ENCODE data around the gene PHACTR2.
"Not testable (repeated sequence)": the region's sequence is repeated elsewhere in the genome, so short reads cannot be mapped to it uniquely, and the experiment has no call there.

The PHACTR2 gene

GRCh38 chr6:143857651-143858050, 179.9 kb downstream of the PHACTR2 start:
- DNase-seq (ENCODE audit: low read depth): no peak
- no peak for TF ChIP-seq CTCF (conservative IDR thresholded peaks at IDR 0.05; ENCODE audit: low read depth, low read length)
- no peak overlapping the region for H3K4me3 ChIP-seq (ENCODE audit: low read length)

- TF ChIP-seq CTCF (conservative IDR thresholded peaks at IDR 0.05; ENCODE audit: low read depth, low read length): no peak
- no peak for DNase-seq (ENCODE audit: low read depth)
- no peak overlapping the region for H3K4me3 ChIP-seq (ENCODE audit: low read length)
These were observed 182.3 kb downstream of the PHACTR2 start for GRCh38 chr6:143859891-143860660.

- DNase-seq (ENCODE audit: low read depth): no peak
- no peak for TF ChIP-seq CTCF (conservative IDR thresholded peaks at IDR 0.05; ENCODE audit: low read depth, low read length)
- no peak overlapping the region for H3K4me3 ChIP-seq (ENCODE audit: low read length)
These were observed 186.0 kb downstream of the PHACTR2 start for GRCh38 chr6:143863771-143864170.

- DNase-seq (ENCODE audit: low read depth): no peak
- TF ChIP-seq CTCF (conservative IDR thresholded peaks at IDR 0.05; ENCODE audit: low read depth, low read length): no peak
- H3K4me3 ChIP-seq (ENCODE audit: low read length): no peak within 1 kb of the TSS
These were observed 186.5 kb downstream of the PHACTR2 start, which contains the start of gene ZC2HC1B for GRCh38 chr6:143864234-143864633. Gene ZC2HC1B, plus strand, starts transcription at chr6:143864474. Its CDS starts 66 bp downstream, at chr6:143864540.

GRCh38 chr6:143867236-143867635, 189.5 kb downstream of the PHACTR2 start:
- DNase-seq (ENCODE audit: low read depth): no peak
- no peak for TF ChIP-seq CTCF (conservative IDR thresholded peaks at IDR 0.05; ENCODE audit: low read depth, low read length)
- no peak overlapping the region for H3K4me3 ChIP-seq (ENCODE audit: low read length)

GRCh38 chr6:143868808-143869207, 191.0 kb downstream of the PHACTR2 start:
- not testable (repeated sequence) for DNase-seq (ENCODE audit: low read depth); H3K4me3 ChIP-seq (ENCODE audit: low read length)

GRCh38 chr6:143871202-143871730, 193.5 kb downstream of the PHACTR2 start:
- not testable (repeated sequence) for DNase-seq (ENCODE audit: low read depth); H3K4me3 ChIP-seq (ENCODE audit: low read length)

- no peak overlapping the region for H3K4me3 ChIP-seq (ENCODE audit: low read length)
- DNase-seq (ENCODE audit: low read depth): no peak
- TF ChIP-seq CTCF (conservative IDR thresholded peaks at IDR 0.05; ENCODE audit: low read depth, low read length): no peak
These were observed 194.4 kb downstream of the PHACTR2 start for GRCh38 chr6:143872201-143872600.

- H3K4me3 ChIP-seq (ENCODE audit: low read length); DNase-seq (ENCODE audit: low read depth): not testable (repeated sequence)
These were observed 195.8 kb downstream of the PHACTR2 start for GRCh38 chr6:143873600-143873999.

GRCh38 chr6:143874503-143874902, 196.7 kb downstream of the PHACTR2 start:
- H3K4me3 ChIP-seq (ENCODE audit: low read length); DNase-seq (ENCODE audit: low read depth): not testable (repeated sequence)
